ENCODE measurements around the gene MYRFL. TPM values are rescaled to one million over a fixed set of nuclear protein-coding genes. Genes with fewer than 3 reads are reported as not detected.

MYRFL gene
- total and polyA plus RNA-seq, 8 donors = 0.06 to 2.3 (median 0.43) TPM

DNA sequence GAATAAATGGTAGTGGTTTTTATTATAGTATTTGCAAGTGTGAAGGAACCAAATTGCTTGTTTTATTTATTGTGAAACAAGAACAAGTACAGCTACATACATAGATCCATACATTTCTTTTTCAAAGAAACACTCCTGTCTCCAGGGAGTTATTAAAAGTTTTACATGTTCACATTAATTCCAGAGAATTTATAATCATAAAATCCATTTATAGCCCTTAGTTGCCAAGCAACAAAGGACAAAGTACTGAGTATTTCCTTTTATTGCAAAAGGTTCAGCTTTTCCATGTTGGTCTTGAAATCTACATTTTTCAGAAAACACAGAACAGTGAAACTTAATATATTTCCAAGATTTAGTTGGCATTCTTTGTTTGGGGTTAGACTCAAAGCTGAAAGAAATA is 9.5 kb downstream of the MYRFL start:
- DNase-seq (no peak), ATAC-seq (no peak), FAIRE-seq (no peak)
- TF ChIP-seq, protein P1, sequence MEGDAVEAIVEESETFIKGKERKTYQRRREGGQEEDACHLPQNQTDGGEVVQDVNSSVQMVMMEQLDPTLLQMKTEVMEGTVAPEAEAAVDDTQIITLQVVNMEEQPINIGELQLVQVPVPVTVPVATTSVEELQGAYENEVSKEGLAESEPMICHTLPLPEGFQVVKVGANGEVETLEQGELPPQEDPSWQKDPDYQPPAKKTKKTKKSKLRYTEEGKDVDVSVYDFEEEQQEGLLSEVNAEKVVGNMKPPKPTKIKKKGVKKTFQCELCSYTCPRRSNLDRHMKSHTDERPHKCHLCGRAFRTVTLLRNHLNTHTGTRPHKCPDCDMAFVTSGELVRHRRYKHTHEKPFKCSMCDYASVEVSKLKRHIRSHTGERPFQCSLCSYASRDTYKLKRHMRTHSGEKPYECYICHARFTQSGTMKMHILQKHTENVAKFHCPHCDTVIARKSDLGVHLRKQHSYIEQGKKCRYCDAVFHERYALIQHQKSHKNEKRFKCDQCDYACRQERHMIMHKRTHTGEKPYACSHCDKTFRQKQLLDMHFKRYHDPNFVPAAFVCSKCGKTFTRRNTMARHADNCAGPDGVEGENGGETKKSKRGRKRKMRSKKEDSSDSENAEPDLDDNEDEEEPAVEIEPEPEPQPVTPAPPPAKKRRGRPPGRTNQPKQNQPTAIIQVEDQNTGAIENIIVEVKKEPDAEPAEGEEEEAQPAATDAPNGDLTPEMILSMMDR (IDR thresholded peaks at IDR 0.05) = no peak
- H3K4me3 ChIP-seq = no peak overlapping the region
- H3K9me3 ChIP-seq = no peaks in the 10 kb centered on the region
- no peaks in the 10 kb centered on the region for H3K36me3 ChIP-seq
- peak overlapping the region in 1 of 4 donors; percentile 18 for H3K27ac ChIP-seq
- H3K27me3 ChIP-seq = no peaks in the 10 kb centered on the region
- H3K4me1 ChIP-seq = peaks cover 0 to 4% (median 0%) of the 10 kb centered on the region in 3 donors
- intact Hi-C loops (cut with DNase I) = no loop called here

DNA sequence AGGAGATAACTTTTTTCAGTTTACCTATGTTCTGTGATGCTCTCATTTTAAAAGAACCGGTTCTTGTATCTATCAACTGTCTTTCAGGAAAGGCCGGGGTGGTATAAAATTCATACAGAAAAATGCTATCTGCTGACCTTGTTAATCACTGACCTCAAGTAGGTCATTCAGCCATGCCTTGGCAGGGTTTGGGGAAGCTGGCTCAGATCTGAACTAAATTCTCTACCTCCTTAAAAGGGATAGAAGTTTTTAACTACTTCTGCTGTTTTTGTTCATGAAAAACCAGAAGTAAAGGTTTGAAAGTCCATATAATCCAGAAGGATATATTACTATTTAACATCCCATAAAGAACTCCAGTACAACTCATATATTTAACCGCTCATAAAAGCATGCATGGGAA is 10.1 kb downstream of the MYRFL start:
- H3K4me1 ChIP-seq = peaks cover 0 to 4% (median 0%) of the 10 kb centered on the region in 3 donors
- TF ChIP-seq, protein P1 (IDR thresholded peaks at IDR 0.05) = no peak
- H3K36me3 ChIP-seq = no peaks in the 10 kb centered on the region
- peak overlapping the region in 1 of 4 donors; percentile 18 for H3K27ac ChIP-seq
- H3K4me3 ChIP-seq = no peak overlapping the region
- H3K27me3 ChIP-seq = no peaks in the 10 kb centered on the region
- intact Hi-C loops (cut with DNase I) = no loop called here
- DNase-seq (no peak), ATAC-seq (peak in 2 of 4 donors; percentile 40 to 55), FAIRE-seq (no peak)
- WGBS, 2 donors = 36 to 43% methylated on average over 3 of the region's 3 CpGs
- no peaks in the 10 kb centered on the region for H3K9me3 ChIP-seq

DNA sequence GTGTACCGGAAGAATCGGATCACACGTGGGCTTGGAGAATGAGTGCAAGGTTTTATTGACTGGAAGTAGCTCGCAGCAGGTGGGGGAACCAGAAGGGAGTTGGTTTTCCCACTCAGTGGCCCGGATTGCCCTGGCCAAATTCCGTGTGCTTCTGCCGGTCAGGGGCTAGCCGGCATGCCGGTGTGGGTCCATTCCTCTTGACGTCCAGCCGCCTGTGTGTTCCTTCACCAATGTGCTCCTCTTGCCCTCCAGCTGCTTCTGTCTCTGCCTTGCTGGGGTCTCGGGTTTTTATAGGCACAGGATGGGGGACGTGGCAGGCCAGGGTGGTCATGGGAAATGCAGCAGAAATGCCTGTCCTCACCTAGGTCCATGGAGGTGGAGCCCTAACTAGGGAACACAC is 11.0 kb downstream of the MYRFL start:
- Histone ChIP-seq H3K27me3 (no peaks in the 10 kb centered on the region), H3K4me1 (peaks cover 0 to 4% (median 0%) of the 10 kb centered on the region in 3 donors), H3K36me3 (no peaks in the 10 kb centered on the region), H3K4me3 (no peak overlapping the region), H3K9me3 (no peaks in the 10 kb centered on the region), H3K27ac (peak overlapping the region in 2 of 4 donors; percentile 18 to 64)
- ATAC-seq = no peak
- no peak for DNase-seq
- no peak for FAIRE-seq
- 78 to 88% methylated on average over 13 of the region's 13 CpGs for WGBS, 2 donors
- TF ChIP-seq, protein P1 (IDR thresholded peaks at IDR 0.05) = no peak
- intact Hi-C loops (cut with DNase I) = no loop called here

DNA sequence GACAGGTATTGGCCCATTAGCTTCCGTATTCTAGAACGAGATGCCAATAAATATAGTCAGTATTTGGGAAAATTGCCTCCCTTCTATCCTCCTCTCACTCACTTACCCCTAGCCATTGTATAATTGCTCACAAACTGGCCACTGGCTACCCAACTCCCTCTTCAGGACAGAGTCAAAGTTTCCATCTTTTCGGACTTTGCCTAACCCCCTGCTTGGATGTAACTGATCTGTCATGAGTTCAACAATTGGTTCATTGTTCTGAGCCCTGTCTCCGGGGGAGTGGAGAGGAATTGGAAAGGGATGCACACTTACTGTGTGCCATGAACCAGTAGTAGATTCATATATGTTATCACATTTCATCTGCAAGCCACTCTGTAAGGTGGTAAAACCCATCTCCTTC is 12.2 kb downstream of the MYRFL start:
- 69 to 71% methylated on average over 4 of the region's 4 CpGs for WGBS, 2 donors
- ATAC-seq (peak in 2 of 4 donors; percentile 36 to 51), DNase-seq (no peak), FAIRE-seq (no peak)
- intact Hi-C loops (cut with DNase I) = no loop called here
- TF ChIP-seq, protein P1 (IDR thresholded peaks at IDR 0.05) = no peak
- Histone ChIP-seq H3K4me1 (peaks cover 0 to 4% (median 0%) of the 10 kb centered on the region in 3 donors), H3K9me3 (no peaks in the 10 kb centered on the region), H3K27ac (peak overlapping the region in 3 of 4 donors; percentile 22 to 64 (median 30)), H3K4me3 (no peak overlapping the region), H3K36me3 (no peaks in the 10 kb centered on the region), H3K27me3 (no peaks in the 10 kb centered on the region)

GRCh38 chr12:69837657-69838415 is 12.8 kb downstream of the MYRFL start:
- no peak for DNase-seq

More at GRCh38 chr12:69837657-69838415, 12.8 kb downstream of the MYRFL start:
- intact Hi-C loops (cut with DNase I) = no loop called here
- no peaks in the 10 kb centered on the region for H3K9me3 ChIP-seq
- peak; percentile 44 to 76 (median 60) for ATAC-seq
- H3K4me1 ChIP-seq = peaks cover 0 to 4% (median 0%) of the 10 kb centered on the region in 3 donors
- WGBS, 2 donors = 44 to 46% methylated on average over 4 of the region's 4 CpGs
- H3K27ac ChIP-seq = peak overlapping the region in 3 of 4 donors; percentile 22 to 64 (median 30)
- no peak for FAIRE-seq
- no peaks in the 10 kb centered on the region for H3K36me3 ChIP-seq
- H3K27me3 ChIP-seq = no peaks in the 10 kb centered on the region
- TF ChIP-seq, protein P1 (IDR thresholded peaks at IDR 0.05) = no peak
- no peak overlapping the region for H3K4me3 ChIP-seq
